ENCODE data around the gene DCC. TPM values are rescaled to one million over a fixed set of nuclear protein-coding genes. Genes with fewer than 3 reads are reported as not detected.

The DCC gene
- total RNA-seq, 4 donors from 2014 or later, result 0.27 to 2.5 TPM; not detected in 2

- TF ChIP-seq EP300 (IDR thresholded peaks at IDR 0.05; ENCODE audit: low read depth), result no peak
- TF ChIP-seq CTCF (IDR thresholded peaks at IDR 0.05), result no peak
- TF ChIP-seq POLR2A (IDR thresholded peaks at IDR 0.05), result no peak
- no peak for TF ChIP-seq POLR2AphosphoS5 (IDR thresholded peaks at IDR 0.05)
Measured at GRCh38 chr18:53038608-53039007, 698.6 kb downstream of the DCC start.

GRCh38 chr18:53040286-53040685 lies 700.3 kb downstream of the DCC start:
- no peak for TF ChIP-seq POLR2AphosphoS5 (IDR thresholded peaks at IDR 0.05)
- TF ChIP-seq CTCF (IDR thresholded peaks at IDR 0.05), result no peak
- 69 to 83% methylated on average over 3 of the region's 3 CpGs for WGBS, 2 donors (ENCODE audit: low coverage in 1 of 2)
- in situ Hi-C loops (cut with MboI; ENCODE audit: low pct_ligation_motif_present in 1 of 4, low pct_unique_long_range_greater_than_20kb in 1 of 4, low sequenced_read_pairs in 3 of 4), result no loop called here
- intact Hi-C loops (cut with DNase I; ENCODE audit: low total_unique reads), result no loop called here
- no peak for DNase-seq
- Histone ChIP-seq H3K27ac (no peak overlapping the region), H3K36me3 (no peaks in the 10 kb centered on the region), H3K9me3 (no peaks in the 10 kb centered on the region), H3K4me3 (no peak overlapping the region), H3K27me3 (no peaks in the 10 kb centered on the region), H3K4me1 (no peaks in the 10 kb centered on the region)

More at GRCh38 chr18:53038608-53039007, 698.6 kb downstream of the DCC start:
- no peak overlapping the region for H3K27ac ChIP-seq
- H3K9me3 ChIP-seq, result no peaks in the 10 kb centered on the region
- no peak overlapping the region for H3K4me3 ChIP-seq
- in situ Hi-C loops (cut with MboI; ENCODE audit: low pct_ligation_motif_present in 1 of 4, low pct_unique_long_range_greater_than_20kb in 1 of 4, low sequenced_read_pairs in 3 of 4) (no loop called here), intact Hi-C loops (cut with DNase I; ENCODE audit: low total_unique reads) (no loop called here)
- no peaks in the 10 kb centered on the region for H3K4me1 ChIP-seq
- no peaks in the 10 kb centered on the region for H3K27me3 ChIP-seq
- no peaks in the 10 kb centered on the region for H3K36me3 ChIP-seq
- DNase-seq, result no peak

- Histone ChIP-seq H3K4me3 (no peak overlapping the region), H3K9me3 (no peaks in the 10 kb centered on the region), H3K4me1 (no peaks in the 10 kb centered on the region), H3K27ac (no peak overlapping the region), H3K27me3 (no peaks in the 10 kb centered on the region), H3K36me3 (no peaks in the 10 kb centered on the region)
- intact Hi-C loops (cut with DNase I; ENCODE audit: low total_unique reads), result no loop called here
- TF ChIP-seq POLR2A (IDR thresholded peaks at IDR 0.05), result no peak
- no peak for TF ChIP-seq CTCF (IDR thresholded peaks at IDR 0.05)
- no peak for DNase-seq
- WGBS, 2 donors (ENCODE audit: low coverage in 1 of 2), result 71 to 78% methylated on average over 4 to 6 of the region's 6 CpGs
- in situ Hi-C loops (cut with MboI; ENCODE audit: low pct_ligation_motif_present in 1 of 4, low pct_unique_long_range_greater_than_20kb in 1 of 4, low sequenced_read_pairs in 3 of 4), result no loop called here
Measured at GRCh38 chr18:53056064-53056463, 716.1 kb downstream of the DCC start.

GRCh38 chr18:53070788-53071187 lies 730.8 kb downstream of the DCC start:
- intact Hi-C loops (cut with DNase I; ENCODE audit: low total_unique reads), result no loop called here
- TF ChIP-seq POLR2A (IDR thresholded peaks at IDR 0.05), result no peak
- no peak for TF ChIP-seq CTCF (IDR thresholded peaks at IDR 0.05)
- no peak for TF ChIP-seq EP300 (IDR thresholded peaks at IDR 0.05; ENCODE audit: low read depth)
- TF ChIP-seq POLR2AphosphoS5 (IDR thresholded peaks at IDR 0.05), result no peak
- H3K36me3 ChIP-seq, result no peaks in the 10 kb centered on the region
- in situ Hi-C loops (cut with MboI; ENCODE audit: low pct_ligation_motif_present in 1 of 4, low pct_unique_long_range_greater_than_20kb in 1 of 4, low sequenced_read_pairs in 3 of 4), result no loop called here
- H3K27ac ChIP-seq, result no peak overlapping the region
- H3K4me1 ChIP-seq, result no peaks in the 10 kb centered on the region
- no peaks in the 10 kb centered on the region for H3K27me3 ChIP-seq
- DNase-seq, result no peak
- 57 to 62% methylated on average over 4 to 6 of the region's 6 CpGs for WGBS, 2 donors (ENCODE audit: low coverage in 1 of 2)
- H3K9me3 ChIP-seq, result no peaks in the 10 kb centered on the region
- H3K4me3 ChIP-seq, result no peak overlapping the region

Data from transverse colon (tissue), 4 donors.